GM10248 (cell line): ENCODE data around the gene CLSTN3.
A peak's percentile ranks its signal among the peaks of the same experiment; 100 is the strongest.

ENCODE experiments used
- CTCF ChIA-PET: fragments of 300-600 bp; sonication (Branson Sonifier 250); formaldehyde crosslinking; extraction: SDS; loops from one replicate; lab custom pipeline; 2021; ENCODE audit warnings: antibody characterized with exemption; lab: Yijun Ruan, JAX
- POLR2A ChIA-PET: fragments of 350-650 bp; sonication (Branson Sonifier 250); formaldehyde crosslinking; extraction: SDS; loops from one replicate; lab custom pipeline; 2020; ENCODE audit warnings: antibody characterized with exemption; lab: Yijun Ruan, JAX
- DNase-seq: peaks from one replicate; pipeline ENCODE4 v3.0.0; 2012; ENCODE audit errors: extremely low spot score
- TF ChIP-seq, protein P1 (sequence below): IDR thresholded peaks from 2 replicates; pipeline ENCODE4 v1.5.1; 2012; ENCODE audit warnings: mild to moderate bottlenecking, low read depth; ENCODE audit errors: extremely low read depth, missing control alignments, control extremely low read depth

CLSTN3 gene

DNA sequence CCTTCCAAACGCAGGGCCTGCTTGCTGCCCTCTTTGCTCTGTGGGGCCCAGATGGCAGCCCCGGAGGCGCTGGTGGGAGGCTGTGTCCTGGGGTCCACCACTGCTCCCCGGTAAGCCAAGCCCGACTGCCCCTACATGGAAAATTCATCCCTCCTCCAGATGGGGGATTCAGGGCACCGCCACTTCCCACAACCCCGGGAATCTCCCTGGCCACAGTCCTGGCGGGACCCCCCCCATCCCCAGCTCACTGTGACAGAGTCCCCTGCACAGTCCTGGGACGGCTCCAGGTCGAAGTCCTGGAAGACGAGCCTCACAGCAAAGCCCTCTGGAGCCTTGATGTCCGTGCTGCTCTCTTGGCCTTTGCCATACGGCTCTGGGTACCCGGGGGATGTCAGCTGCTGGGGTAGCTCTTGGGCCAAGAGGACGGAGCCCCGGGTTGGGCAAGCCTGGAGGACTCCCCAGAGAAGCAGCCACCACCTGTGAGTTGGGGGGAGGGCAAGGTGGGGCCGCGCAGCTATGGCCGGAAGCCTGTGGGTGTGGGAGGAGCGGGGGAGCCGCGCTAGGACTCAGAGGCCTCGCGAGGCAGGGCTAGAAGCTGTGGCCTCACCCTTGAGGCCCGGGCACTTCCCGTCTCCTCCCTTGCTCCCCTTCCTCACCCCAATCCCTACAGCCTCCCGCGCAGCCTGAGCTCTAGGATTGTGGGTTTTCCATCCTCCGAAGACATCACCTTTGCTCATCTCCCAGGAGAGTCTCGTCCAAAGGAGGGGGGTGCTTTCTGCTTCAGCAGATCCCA, 22.0 kb upstream of the CLSTN3 start:
- ChIA-PET POLR2A (interaction anchor here (1.0 to 1.2 kb wide), 3 partner anchors 182 to 240 kb away, joined by 3 to 9 read pairs (median 6); partner anchors contain the start of genes SPSB2 and TPI1), CTCF (interaction anchor here (0.6 to 8.3 kb wide), 33 partner anchors 8 to 275 kb away, joined by 3 to 108 read pairs (median 5); partner anchors contain the start of genes C12orf57, C1R, CLSTN3 and LPCAT3)
- TF ChIP-seq, protein P1, sequence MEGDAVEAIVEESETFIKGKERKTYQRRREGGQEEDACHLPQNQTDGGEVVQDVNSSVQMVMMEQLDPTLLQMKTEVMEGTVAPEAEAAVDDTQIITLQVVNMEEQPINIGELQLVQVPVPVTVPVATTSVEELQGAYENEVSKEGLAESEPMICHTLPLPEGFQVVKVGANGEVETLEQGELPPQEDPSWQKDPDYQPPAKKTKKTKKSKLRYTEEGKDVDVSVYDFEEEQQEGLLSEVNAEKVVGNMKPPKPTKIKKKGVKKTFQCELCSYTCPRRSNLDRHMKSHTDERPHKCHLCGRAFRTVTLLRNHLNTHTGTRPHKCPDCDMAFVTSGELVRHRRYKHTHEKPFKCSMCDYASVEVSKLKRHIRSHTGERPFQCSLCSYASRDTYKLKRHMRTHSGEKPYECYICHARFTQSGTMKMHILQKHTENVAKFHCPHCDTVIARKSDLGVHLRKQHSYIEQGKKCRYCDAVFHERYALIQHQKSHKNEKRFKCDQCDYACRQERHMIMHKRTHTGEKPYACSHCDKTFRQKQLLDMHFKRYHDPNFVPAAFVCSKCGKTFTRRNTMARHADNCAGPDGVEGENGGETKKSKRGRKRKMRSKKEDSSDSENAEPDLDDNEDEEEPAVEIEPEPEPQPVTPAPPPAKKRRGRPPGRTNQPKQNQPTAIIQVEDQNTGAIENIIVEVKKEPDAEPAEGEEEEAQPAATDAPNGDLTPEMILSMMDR, result no peak
- DNase-seq, result peak; percentile 92

DNA sequence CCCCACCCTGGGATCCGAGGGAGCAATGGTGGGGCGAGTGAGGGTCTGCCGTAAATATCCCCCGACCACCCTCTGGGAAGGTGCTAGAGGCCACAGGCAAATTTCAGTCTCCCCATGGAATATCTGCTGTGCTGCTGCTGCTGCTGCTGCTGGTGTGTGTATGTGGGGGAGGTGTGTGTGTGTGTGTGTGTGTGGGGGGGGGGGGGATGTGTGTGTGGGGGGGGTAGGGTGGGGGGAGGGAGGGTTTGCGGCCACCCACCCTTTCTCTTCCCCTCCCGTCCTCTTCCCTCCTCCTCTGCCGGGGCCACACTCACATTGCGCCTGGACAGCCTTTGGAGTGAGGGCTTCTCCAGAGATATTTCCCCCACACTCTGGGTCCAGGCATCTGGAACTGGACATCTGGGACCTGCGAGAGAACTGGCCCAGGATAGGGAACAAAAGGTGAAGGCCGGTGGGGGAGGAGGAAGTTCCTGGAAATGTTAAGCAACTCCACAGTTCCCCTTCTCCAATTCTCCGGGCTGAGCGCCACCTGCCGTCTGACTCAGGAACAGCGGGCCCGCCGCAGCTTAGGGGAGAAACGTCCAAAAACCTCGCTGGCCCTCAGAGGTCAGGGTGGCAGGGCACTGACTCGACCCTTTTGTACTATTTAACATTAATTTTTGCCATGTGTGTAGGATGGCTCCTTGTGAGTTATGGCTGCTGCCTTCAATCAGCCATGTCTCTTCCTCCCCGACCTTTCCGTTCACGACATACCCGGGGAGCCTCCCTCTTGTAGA, 21.2 kb upstream of the CLSTN3 start, which contains the start of gene C1RL:
Gene C1RL, minus strand, starts transcription at position 419 of the 776 bp plus-strand sequence. Its CDS starts 34 bp downstream, at position 385.
- POLR2A ChIA-PET, result interaction anchor here (1.1 to 1.2 kb wide), 2 partner anchors 183 to 236 kb away, joined by 3 to 6 read pairs; partner anchors contain the start of gene SPSB2
- peak; percentile 76 for DNase-seq
- CTCF ChIA-PET, result interaction anchor here (0.6 to 8.3 kb wide), 39 partner anchors 9 to 276 kb away, joined by 3 to 108 read pairs (median 4); partner anchors contain the start of genes C12orf57, C1R, CLSTN3 and LPCAT3
- TF ChIP-seq, protein P1, result peak; percentile 98

DNA sequence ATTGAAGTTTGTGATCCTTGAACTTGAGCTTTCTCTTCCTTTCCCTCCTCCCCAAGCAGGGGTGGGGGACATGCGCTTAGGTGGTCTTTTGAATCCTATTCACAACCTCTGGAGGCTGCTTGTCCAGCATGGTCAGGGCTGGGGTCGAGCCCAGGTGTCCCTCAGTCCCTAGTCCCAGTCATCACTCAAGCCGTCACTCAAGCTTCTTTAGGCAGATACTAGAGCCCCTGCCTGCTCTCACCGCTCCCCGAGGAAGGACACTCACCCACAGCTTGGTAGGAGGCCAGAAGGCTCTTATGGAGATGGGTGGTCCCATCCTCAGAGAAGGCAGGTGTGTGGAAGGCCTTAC, 20.6 kb upstream of the CLSTN3 start:
- TF ChIP-seq, protein P1, result no peak
- POLR2A ChIA-PET, result no interaction called here
- CTCF ChIA-PET, result interaction anchor here (0.7 to 8.3 kb wide), 26 partner anchors 12 to 241 kb away, joined by 3 to 108 read pairs (median 5); partner anchors contain the start of genes C12orf57, C1R, CLSTN3 and LPCAT3
- no peak for DNase-seq

DNA sequence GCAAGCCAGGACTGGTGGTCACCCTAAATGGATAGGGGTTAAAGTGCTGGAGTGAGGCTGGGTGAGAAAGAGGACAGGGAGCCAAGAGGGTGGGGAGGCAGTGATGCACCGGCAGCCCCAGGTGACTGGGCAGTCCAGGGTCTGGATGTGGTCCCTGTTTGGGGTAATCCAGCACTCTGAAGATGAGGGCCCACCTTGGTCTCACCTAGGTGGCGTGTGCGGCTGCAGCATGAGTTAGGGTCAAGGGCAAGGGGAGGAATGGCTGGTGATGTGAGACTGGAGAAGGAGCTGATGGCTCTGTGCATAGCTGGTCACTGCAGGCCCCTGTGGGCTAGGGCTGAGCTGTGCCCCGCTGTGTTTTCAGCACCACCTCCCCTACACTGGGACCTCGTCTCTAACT, 19.5 kb upstream of the CLSTN3 start:
- CTCF ChIA-PET, result interaction anchor here (1.0 to 8.3 kb wide), 12 partner anchors 11 to 238 kb away, joined by 3 to 108 read pairs (median 4); partner anchors contain the start of genes C12orf57, PTPN6, RNU7-1 and SPSB2
- no peak for DNase-seq
- TF ChIP-seq, protein P1, result no peak
- POLR2A ChIA-PET, result no interaction called here

DNA sequence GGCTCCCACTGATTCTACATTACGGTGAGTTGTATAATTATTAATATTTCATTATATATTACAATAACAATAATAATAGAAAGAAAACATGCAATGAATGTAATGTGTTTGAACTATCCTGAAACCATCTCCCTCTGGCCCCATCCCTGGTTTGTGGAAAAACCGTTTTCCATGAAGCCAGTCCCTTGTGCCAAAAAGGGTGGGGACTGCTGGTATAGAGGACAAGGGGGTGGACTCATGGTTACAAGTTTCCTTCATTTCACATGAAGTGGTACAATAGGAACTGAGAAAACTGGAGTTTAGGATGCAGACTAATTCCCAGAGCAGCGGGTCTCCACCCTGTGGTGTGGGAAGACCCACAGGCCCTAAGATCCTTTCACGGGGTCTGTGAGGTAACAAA, 18.1 kb upstream of the CLSTN3 start:
- POLR2A ChIA-PET, result no interaction called here
- TF ChIP-seq, protein P1, result no peak
- DNase-seq, result no peak
- CTCF ChIA-PET, result interaction anchor here (1.0 to 8.3 kb wide), 25 partner anchors 7 to 287 kb away, joined by 3 to 108 read pairs (median 5); partner anchors contain the start of genes C12orf57, LPCAT3, RNU7-1 and SPSB2
